ENCODE measurements around the gene MARCHF4.

- TF ChIP-seq, protein P1, sequence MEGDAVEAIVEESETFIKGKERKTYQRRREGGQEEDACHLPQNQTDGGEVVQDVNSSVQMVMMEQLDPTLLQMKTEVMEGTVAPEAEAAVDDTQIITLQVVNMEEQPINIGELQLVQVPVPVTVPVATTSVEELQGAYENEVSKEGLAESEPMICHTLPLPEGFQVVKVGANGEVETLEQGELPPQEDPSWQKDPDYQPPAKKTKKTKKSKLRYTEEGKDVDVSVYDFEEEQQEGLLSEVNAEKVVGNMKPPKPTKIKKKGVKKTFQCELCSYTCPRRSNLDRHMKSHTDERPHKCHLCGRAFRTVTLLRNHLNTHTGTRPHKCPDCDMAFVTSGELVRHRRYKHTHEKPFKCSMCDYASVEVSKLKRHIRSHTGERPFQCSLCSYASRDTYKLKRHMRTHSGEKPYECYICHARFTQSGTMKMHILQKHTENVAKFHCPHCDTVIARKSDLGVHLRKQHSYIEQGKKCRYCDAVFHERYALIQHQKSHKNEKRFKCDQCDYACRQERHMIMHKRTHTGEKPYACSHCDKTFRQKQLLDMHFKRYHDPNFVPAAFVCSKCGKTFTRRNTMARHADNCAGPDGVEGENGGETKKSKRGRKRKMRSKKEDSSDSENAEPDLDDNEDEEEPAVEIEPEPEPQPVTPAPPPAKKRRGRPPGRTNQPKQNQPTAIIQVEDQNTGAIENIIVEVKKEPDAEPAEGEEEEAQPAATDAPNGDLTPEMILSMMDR (IDR thresholded peaks at IDR 0.05) = no peak
- TF ChIP-seq POLR2A (IDR thresholded peaks at IDR 0.05) = no peak
Observed at GRCh38 chr2:216366777-216367471, 5.4 kb downstream of the MARCHF4 start.
